ENCODE data around the gene FOXP1.

DNA sequence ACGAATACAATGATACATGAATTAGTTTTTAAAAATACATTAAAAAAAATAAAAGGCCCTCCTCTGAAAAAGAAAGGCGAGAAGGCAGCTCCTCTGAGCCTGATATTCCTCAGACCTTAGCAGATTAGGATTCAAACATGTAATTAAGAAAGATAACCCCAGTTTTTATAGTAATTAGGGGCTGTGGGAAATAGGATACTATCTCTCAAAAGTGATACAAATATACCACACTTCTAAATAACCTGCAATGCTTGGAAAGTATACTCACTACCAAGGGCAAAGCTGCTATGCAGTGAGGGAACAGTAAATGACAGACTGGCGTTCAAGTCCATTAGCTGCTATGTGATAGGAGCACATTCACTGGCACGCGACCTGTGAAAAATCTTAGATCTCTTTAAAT, 445.1 kb downstream of the FOXP1 start:
- TF ChIP-seq SP1 (IDR thresholded peaks at IDR 0.05) (no peak), SUZ12 (IDR thresholded peaks at IDR 0.05) (no peak), BHLHE40 (IDR thresholded peaks at IDR 0.05; ENCODE audit: borderline replicate concordance) (no peak)

Measured in HEK293T (cell line).